PC-9 (cell line): ENCODE data around the gene TEX10.

Experiments used
- CTCF ChIP-seq: fragments of 200-600 bp; sonication (generic); conservative IDR thresholded peaks from 2 replicates; pipeline ENCODE4 v1.6.1; 2017; ENCODE audit warnings: mixed run types, antibody characterized with exemption, mild to moderate bottlenecking, moderate library complexity
- EZH2 ChIP-seq: fragments of 200-600 bp; sonication (generic); IDR thresholded peaks from 2 replicates; pipeline ENCODE4 v1.8.0; 2017; ENCODE audit warnings: antibody characterized with exemption, low read depth

- no peak for TF ChIP-seq CTCF
- no peak for TF ChIP-seq EZH2
Observed at GRCh38 chr9:100394816-100395215, 42.1 kb upstream of the TEX10 start.
